DND-41 (cell line): Measurements from ENCODE around the gene FDX1.

Experiments used
- ATAC-seq: fragments of 200-7000 bp; cut with Tn5 transposase; 3 replicates; pipeline ENCODE4 v1.9.1; 2021; ENCODE audit warnings: low read depth; ENCODE audit not compliant: insufficient read depth
- DNase-seq: peaks from one replicate; pipeline ENCODE4 v3.0.0-alpha.2; 2020
- H2AFZ ChIP-seq: 2 replicates; pipeline ENCODE4 v1.6.0; 2012; ENCODE audit warnings: low read depth, low read length
- H3K27ac ChIP-seq: 2 replicates; pipeline ENCODE4 v1.5.1; 2012; ENCODE audit warnings: low read length, inconsistent platforms
- H3K27me3 ChIP-seq: fragments of 200-600 bp; sonication (generic); 2 replicates; pipeline ENCODE4 v1.6.0; 2012; ENCODE audit warnings: low read length, mild to moderate bottlenecking, inconsistent platforms; ENCODE audit not compliant: insufficient read depth, poor library complexity
- H3K36me3 ChIP-seq: 2 replicates; pipeline ENCODE4 v1.5.1; 2012; ENCODE audit warnings: low read length, inconsistent platforms; ENCODE audit not compliant: insufficient read depth
- H3K4me1 ChIP-seq: 2 replicates; pipeline ENCODE4 v1.5.1; 2012; ENCODE audit warnings: mild to moderate bottlenecking, low read length; ENCODE audit not compliant: insufficient read depth
- H3K4me2 ChIP-seq: 2 replicates; pipeline ENCODE4 v1.6.0; 2012; ENCODE audit warnings: mild to moderate bottlenecking, moderate library complexity, low read length, inconsistent platforms; ENCODE audit not compliant: insufficient read depth
- H3K4me3 ChIP-seq, 2 experiments: fragments of 200-600 bp in 1 of 2; shearing (Covaris generic) in 1 of 2; 2 replicates each; pipeline ENCODE4 v1.5.1; 2012 to 2016; ENCODE audit warnings: inconsistent platforms in 2 of 2, low read length in 2 of 2, mild to moderate bottlenecking in 2 of 2, low read depth in 1 of 2, moderate library complexity in 1 of 2
- H3K79me2 ChIP-seq: 2 replicates; pipeline ENCODE4 v1.6.0; 2012; ENCODE audit warnings: low read length, inconsistent platforms; ENCODE audit not compliant: insufficient read depth
- H3K9ac ChIP-seq: 2 replicates; pipeline ENCODE4 v1.6.0; 2012; ENCODE audit warnings: low read depth, mild to moderate bottlenecking, inconsistent platforms, low read length, moderate library complexity
- H3K9me3 ChIP-seq: 2 replicates; pipeline ENCODE4 v1.5.1; 2012; ENCODE audit warnings: low read length, moderate library complexity, mild to moderate bottlenecking, inconsistent platforms; ENCODE audit not compliant: insufficient read depth, severe bottlenecking
- H4K20me1 ChIP-seq: 2 replicates; pipeline ENCODE4 v1.6.0; 2012; ENCODE audit warnings: low read length; ENCODE audit not compliant: insufficient read depth
- CTCF ChIP-seq: IDR thresholded peaks from 2 replicates; pipeline ENCODE4 v1.5.1; 2012; ENCODE audit warnings: borderline replicate concordance, low read length, moderate library complexity, mild to moderate bottlenecking; ENCODE audit not compliant: poor library complexity, severe bottlenecking; ENCODE audit errors: extremely low read depth
- EZH2 ChIP-seq: IDR thresholded peaks from 3 replicates; pipeline ENCODE4 v1.6.1; 2012; ENCODE audit warnings: borderline replicate concordance, low read depth, mild to moderate bottlenecking, moderate library complexity, low read length, inconsistent platforms; ENCODE audit not compliant: severe bottlenecking

The FDX1 gene

DNA sequence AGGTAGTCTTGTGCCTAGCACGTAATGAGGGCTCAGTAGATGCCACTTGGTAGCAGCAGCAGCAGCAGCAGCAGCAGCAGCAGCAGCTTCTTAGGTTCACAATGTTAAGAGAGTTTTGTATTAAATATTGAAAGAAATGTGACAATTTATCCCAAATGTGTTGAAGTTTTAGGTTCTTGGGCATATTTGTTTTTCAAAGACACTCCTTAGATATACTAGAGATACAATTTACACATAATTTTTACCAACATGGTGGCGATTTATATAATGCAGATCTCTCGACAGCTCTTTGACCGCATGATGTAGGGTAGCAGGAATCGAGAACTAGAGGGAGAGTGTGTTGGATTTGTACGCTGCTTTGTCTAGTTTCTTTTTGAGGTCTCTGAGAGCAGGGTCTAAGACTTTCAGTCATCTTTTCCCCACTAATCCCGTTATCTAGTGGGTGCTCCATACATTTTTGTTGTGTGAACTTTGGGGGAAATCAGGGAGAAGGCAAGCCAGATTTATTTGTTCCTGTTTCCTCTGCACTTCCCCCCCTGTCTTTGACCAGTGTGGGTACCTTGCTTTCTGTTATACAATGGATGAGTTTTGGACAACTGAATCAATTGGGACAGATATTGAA lies 1.4 kb downstream of the FDX1 start:
- DNase-seq = no peak
- H3K27ac ChIP-seq = peak overlapping the region; percentile 76; the same call in 1 of the 2 replicates
- peaks cover 21% of the 10 kb centered on the region; the same call in 1 of the 2 replicates for H4K20me1 ChIP-seq
- H3K9ac ChIP-seq = peak overlapping the region; percentile 88
- ATAC-seq = 0 out of 3 replicates have a peak, but pooled peaks have one; percentile 1
- H2AFZ ChIP-seq = peak overlapping the region; percentile 96
- peaks cover 35% of the 10 kb centered on the region for H3K4me1 ChIP-seq
- no peaks in the 10 kb centered on the region; the same call in 1 of the 2 replicates for H3K36me3 ChIP-seq
- H3K4me3 ChIP-seq = peak overlapping the region; percentile 49 to 72; a peak in 3 of 4 replicates
- no peak for TF ChIP-seq CTCF
- no peak for TF ChIP-seq EZH2
- peaks cover 58% of the 10 kb centered on the region for H3K79me2 ChIP-seq
- H3K9me3 ChIP-seq = no peaks in the 10 kb centered on the region
- no peaks in the 10 kb centered on the region for H3K27me3 ChIP-seq
- H3K4me2 ChIP-seq = peak overlapping the region; percentile 78

- peak overlapping the region; percentile 88 for H3K9ac ChIP-seq
- peaks cover 60% of the 10 kb centered on the region for H3K79me2 ChIP-seq
- DNase-seq (no peak), ATAC-seq (no peak)
- peak overlapping the region in 1 of 2 experiments; percentile 72; a peak in 2 of 4 replicates for H3K4me3 ChIP-seq
- H3K36me3 ChIP-seq = peaks cover 2% of the 10 kb centered on the region
- H3K27ac ChIP-seq = no peak overlapping the region
- H4K20me1 ChIP-seq = peaks cover 23% of the 10 kb centered on the region; the same call in 1 of the 2 replicates
- H3K27me3 ChIP-seq = no peaks in the 10 kb centered on the region
- H3K9me3 ChIP-seq = no peaks in the 10 kb centered on the region
- no peak overlapping the region for H2AFZ ChIP-seq
- H3K4me2 ChIP-seq = peak overlapping the region; percentile 78
- peaks cover 35% of the 10 kb centered on the region for H3K4me1 ChIP-seq
- TF ChIP-seq CTCF (no peak), EZH2 (no peak)
Observed at GRCh38 chr11:110431674-110432073, 1.9 kb downstream of the FDX1 start.

- Histone ChIP-seq H3K27ac (no peak overlapping the region), H3K9ac (0 out of 2 replicates have a peak overlapping the region, but pooled peaks have one; percentile 1), H3K9me3 (no peaks in the 10 kb centered on the region), H2AFZ (no peak overlapping the region), H3K79me2 (peaks cover 71% of the 10 kb centered on the region), H3K27me3 (no peaks in the 10 kb centered on the region), H3K36me3 (peaks cover 13% of the 10 kb centered on the region), H4K20me1 (peaks cover 23% of the 10 kb centered on the region; the same call in 1 of the 2 replicates), H3K4me2 (peak overlapping the region; percentile 78; the same call in 1 of the 2 replicates), H3K4me1 (peaks cover 35% of the 10 kb centered on the region), H3K4me3 (no peak overlapping the region)
- TF ChIP-seq EZH2 (no peak), CTCF (no peak)
- no peak for DNase-seq
- no peak for ATAC-seq
Observed at GRCh38 chr11:110432713-110433392, 3.1 kb downstream of the FDX1 start.
